HepG2 (cell line): ENCODE measurements around the gene KDM1B. TPM values are rescaled to one million over a fixed set of nuclear protein-coding genes. Genes with fewer than 3 reads are reported as not detected.

ENCODE experiments used
- BRD4 ChIP-seq: sonication (generic); formaldehyde crosslinking; IDR thresholded peaks from 2 replicates; pipeline ENCODE4 v1.4.0; 2020; ENCODE audit warnings: missing genetic modification reagents
- DPF2 ChIP-seq: sonication (generic); formaldehyde crosslinking; IDR thresholded peaks from 2 replicates; pipeline ENCODE4 v1.4.0; 2020; ENCODE audit warnings: mild to moderate bottlenecking, low read depth, missing genetic modification reagents, borderline replicate concordance
- HES4 ChIP-seq: sonication (generic); formaldehyde crosslinking; IDR thresholded peaks from 2 replicates; pipeline ENCODE4 v1.9.0; 2021; ENCODE audit warnings: mild to moderate bottlenecking, missing genetic modification reagents, borderline replicate concordance
- MED8 ChIP-seq: sonication (generic); formaldehyde crosslinking; IDR thresholded peaks from 2 replicates; pipeline ENCODE4 v1.8.1; 2023; ENCODE audit warnings: mild to moderate bottlenecking, missing genetic modification reagents; ENCODE audit not compliant: insufficient replicate concordance
- MEIS2 ChIP-seq: sonication (generic); formaldehyde crosslinking; IDR thresholded peaks from 2 replicates; pipeline ENCODE4 v1.9.0; 2021; ENCODE audit warnings: mild to moderate bottlenecking, missing genetic modification reagents
- MIER2 ChIP-seq: IDR thresholded peaks from 2 replicates; pipeline ENCODE4 v1.6.1; 2016; ENCODE audit warnings: missing biosample characterization, missing genetic modification reagents
- NFATC3 ChIP-seq: sonication (generic); formaldehyde crosslinking; IDR thresholded peaks from 2 replicates; pipeline ENCODE4 v1.5.1; 2020; ENCODE audit warnings: mild to moderate bottlenecking, missing genetic modification reagents
- NFIB ChIP-seq: sonication (generic); formaldehyde crosslinking; IDR thresholded peaks from 2 replicates; pipeline ENCODE4 v1.9.0; 2021; ENCODE audit warnings: missing genetic modification reagents, mild to moderate bottlenecking, borderline replicate concordance
- NFKB2 ChIP-seq: sonication (generic); formaldehyde crosslinking; IDR thresholded peaks from 2 replicates; pipeline ENCODE4 v1.4.0; 2020; ENCODE audit warnings: missing genetic modification reagents, borderline replicate concordance
- NFRKB ChIP-seq: fragments of 450-650 bp; IDR thresholded peaks from 2 replicates; pipeline ENCODE4 v1.6.1; 2017
- PAXIP1 ChIP-seq: sonication (generic); formaldehyde crosslinking; conservative IDR thresholded peaks from 2 replicates; pipeline ENCODE4 v1.4.0; 2020; ENCODE audit warnings: mild to moderate bottlenecking, missing genetic modification reagents, moderate library complexity
- PLSCR1 ChIP-seq: sonication (generic); formaldehyde crosslinking; IDR thresholded peaks from 2 replicates; pipeline ENCODE4 v1.5.0; 2020; ENCODE audit warnings: missing genetic modification reagents, mild to moderate bottlenecking, borderline replicate concordance
- RFXANK ChIP-seq: IDR thresholded peaks from 2 replicates; pipeline ENCODE4 v1.6.1; 2016
- SCMH1 ChIP-seq: sonication (generic); formaldehyde crosslinking; IDR thresholded peaks from 2 replicates; pipeline ENCODE4 v1.9.0; 2021; ENCODE audit warnings: missing genetic modification reagents, mild to moderate bottlenecking, borderline replicate concordance
- SMAD3 ChIP-seq: sonication (generic); formaldehyde crosslinking; IDR thresholded peaks from 2 replicates; pipeline ENCODE4 v1.4.0; 2020; ENCODE audit warnings: missing genetic modification reagents
- SNAI1 ChIP-seq: sonication (generic); formaldehyde crosslinking; IDR thresholded peaks from 2 replicates; pipeline ENCODE4 v1.5.0; 2020; ENCODE audit warnings: mild to moderate bottlenecking, missing genetic modification reagents, borderline replicate concordance
- SRY ChIP-seq: sonication (generic); formaldehyde crosslinking; IDR thresholded peaks from 2 replicates; pipeline ENCODE4 v1.8.0; 2022; ENCODE audit warnings: mild to moderate bottlenecking, missing genetic modification reagents
- ZNF235 ChIP-seq: sonication (generic); formaldehyde crosslinking; IDR thresholded peaks from 2 replicates; pipeline ENCODE4 v1.8.1; 2023; ENCODE audit warnings: mild to moderate bottlenecking, missing genetic modification reagents, borderline replicate concordance
- ZNF660 ChIP-seq: sonication (generic); formaldehyde crosslinking; IDR thresholded peaks from 2 replicates; pipeline ENCODE4 v1.5.1; 2020; ENCODE audit warnings: mild to moderate bottlenecking, low read depth, missing genetic modification reagents, borderline replicate concordance
- ZNF720 ChIP-seq: sonication (generic); formaldehyde crosslinking; IDR thresholded peaks from 2 replicates; pipeline ENCODE4 v1.4.0; 2020; ENCODE audit warnings: missing genetic modification reagents
- polyA plus RNA-seq, 8 experiments: library from polyadenylated mRNA; depleted of rRNA in 3 of 8; stranded (reverse) in 7 of 8; unstranded in 1 of 8; fragments of >200 nt; fragmentation: Illumina TruSeq in 4 of 8; extraction: Trizol in 4 of 8; gene quantifications; 2 replicates each; pipeline versions ENCODE4 v1.2.1 to v1.2.3, GENCODE V29; 2011 to 2016; ENCODE audit warnings: low read depth in 4 of 8, missing spikeins in 1 of 8, mixed read lengths in 1 of 8; ENCODE audit not compliant: insufficient read depth in 1 of 8
- total RNA-seq, 5 experiments: library from RNA; depleted of rRNA; stranded (reverse); fragments of >200 nt; fragmentation: Illumina TruSeq; extraction: Trizol; gene quantifications; 2 replicates each; pipeline ENCODE4 v1.2.3, GENCODE V29; 2016; ENCODE audit warnings: low read depth in 1 of 5

The KDM1B gene
- total and polyA plus RNA-seq, 2 of the 13 experiments (the other 11 are each of a cell fraction or from before 2014, with no cell fraction given), result 9.8 to 13.2 TPM

- TF ChIP-seq MEIS2 (peak; percentile 95; the same call in 1 of the 2 replicates), NFRKB (no peak), NFATC3 (no peak), SMAD3 (CRISPR knock-in tag) (peak; percentile 96), MIER2 (CRISPR knock-in tag) (peak; percentile 89), ZNF720 (CRISPR knock-in tag) (no peak), SRY (CRISPR knock-in tag) (peak; percentile 94), HES4 (CRISPR knock-in tag) (peak; percentile 93), SNAI1 (CRISPR knock-in tag) (0 out of 2 replicates have a peak, but pooled peaks have one; percentile 55), PAXIP1 (CRISPR knock-in tag) (peak; percentile 74; the same call in 1 of the 2 replicates), DPF2 (CRISPR knock-in tag) (peak; percentile 77; the same call in 1 of the 2 replicates), SCMH1 (CRISPR knock-in tag) (no peak), ZNF235 (CRISPR knock-in tag) (peak; percentile 89; the same call in 1 of the 2 replicates), NFKB2 (CRISPR knock-in tag) (peak; percentile 96; the same call in 1 of the 2 replicates), PLSCR1 (CRISPR knock-in tag) (peak; percentile 1; the same call in 1 of the 2 replicates), BRD4 (peak; percentile 87), MED8 (CRISPR knock-in tag) (peak; percentile 70), RFXANK (CRISPR knock-in tag) (peak; percentile 89; the same call in 1 of the 2 replicates), ZNF660 (CRISPR knock-in tag) (0 out of 2 replicates have a peak, but pooled peaks have one; percentile 73), NFIB (CRISPR knock-in tag) (no peak)
Observed at GRCh38 chr6:18122128-18123093, 32.8 kb upstream of the KDM1B start, which contains the start of gene NHLRC1 (continued).
